HG03280 (cell line): ENCODE data around the gene NDNF.

ENCODE experiments used
- ATAC-seq: cut with Tn5 transposase; IDR thresholded peaks from one replicate; pipeline ENCODE4 v1.9.1; 2021; ENCODE audit warnings: mild to moderate bottlenecking, moderate library complexity; ENCODE audit not compliant: unreplicated experiment

The NDNF gene

GRCh38 chr4:121016611-121017010 is 55.7 kb downstream of the NDNF start:
- ATAC-seq, result no peak

- no peak for ATAC-seq
Measured at GRCh38 chr4:121015421-121015820, 56.9 kb downstream of the NDNF start.

GRCh38 chr4:121014544-121014943 is 57.8 kb downstream of the NDNF start:
- no peak for ATAC-seq

GRCh38 chr4:121011780-121012340 is 60.5 kb downstream of the NDNF start:
- ATAC-seq, result no peak

GRCh38 chr4:121011138-121011537 is 61.2 kb downstream of the NDNF start:
- ATAC-seq, result no peak

GRCh38 chr4:121009578-121010478 is 62.5 kb downstream of the NDNF start:
- ATAC-seq, result no peak

GRCh38 chr4:121007660-121008059 is 64.7 kb downstream of the NDNF start:
- ATAC-seq, result no peak

GRCh38 chr4:121003863-121004262 is 68.5 kb downstream of the NDNF start:
- no peak for ATAC-seq

GRCh38 chr4:120995266-120996010 is 76.9 kb downstream of the NDNF start:
- no peak for ATAC-seq

- ATAC-seq, result no peak
Measured at GRCh38 chr4:120994521-120994920, 77.8 kb downstream of the NDNF start.

GRCh38 chr4:120991885-120992284 is 80.5 kb downstream of the NDNF start:
- no peak for ATAC-seq

DNA sequence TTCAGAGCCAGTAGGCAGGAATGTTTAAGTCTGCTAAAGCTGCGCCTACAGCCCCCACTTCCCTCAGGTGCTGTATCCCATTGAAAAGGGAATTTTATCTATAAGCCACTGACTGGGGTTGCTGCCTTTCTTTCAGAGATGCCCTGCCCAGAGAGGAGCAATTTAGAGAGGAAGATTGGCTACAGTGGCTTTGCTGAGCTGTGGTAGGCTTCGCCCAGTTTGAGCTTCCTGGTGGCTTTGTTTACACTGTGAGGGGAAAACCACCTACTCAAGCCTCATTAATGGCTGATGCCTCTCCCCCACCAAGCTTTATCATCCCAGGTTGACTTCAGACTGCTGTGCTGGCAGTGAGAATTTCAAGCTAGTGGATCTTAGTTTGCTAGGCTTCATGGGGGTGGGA is 82.1 kb downstream of the NDNF start:
- no peak for ATAC-seq
